Measurements from ENCODE around the gene TMEM184C. TPM values are rescaled to one million over a fixed set of nuclear protein-coding genes. Genes with fewer than 3 reads are reported as not detected.
A peak's percentile ranks its signal among the peaks of the same experiment; 100 is the strongest.

Gene TMEM184C
- total RNA-seq, 1 experiment from 2014 or later: 43.8 TPM

- no peak overlapping the region for H2BK20ac ChIP-seq (ENCODE audit: low read depth, low read length, poor library complexity, severe bottlenecking)
- H3K9me3 ChIP-seq (ENCODE audit: control insufficient read depth, low read depth, low read length): no peaks in the 10 kb centered on the region
- Mint-ChIP-seq H3K9me3 (no peaks in the 10 kb centered on the region), H3K4me3 (no peak overlapping the region), H3K27ac (peak overlapping the region in 1 of 3 experiments; percentile 54; a peak in 1 of 7 replicates), H3K27me3 (ENCODE audit: low read depth) (no peaks in the 10 kb centered on the region), H3K36me3 (ENCODE audit: insufficient read depth in 1 of 3, low read depth in 3 of 3) (peaks cover 10 to 23% (median 19%) of the 10 kb centered on the region in 3 experiments), H3K4me1 (peaks cover 1 to 2% of the 10 kb centered on the region in 2 experiments; a peak in 2 of 4 replicates)
- H2BK120ac ChIP-seq (ENCODE audit: low read depth, low read length, poor library complexity, severe bottlenecking): no peak overlapping the region
- no peak for DNase-seq
- no peak overlapping the region for H3K14ac ChIP-seq (ENCODE audit: insufficient read depth, low read length)
- H3K56ac ChIP-seq (ENCODE audit: insufficient read length, low read depth, low read length): no peak overlapping the region
- no peak overlapping the region for H3K4ac ChIP-seq (ENCODE audit: low read depth, low read length)
- H4K8ac ChIP-seq (replicated peaks; ENCODE audit: insufficient read length, low read depth, low read length): no peak overlapping the region
- no peaks in the 10 kb centered on the region for H3K23me2 ChIP-seq (ENCODE audit: insufficient read length, low read depth, low read length, poor library complexity, severe bottlenecking)
- no peak overlapping the region for H2BK12ac ChIP-seq (ENCODE audit: insufficient read length, low read depth, low read length)
- no peak overlapping the region for H2BK5ac ChIP-seq (ENCODE audit: insufficient read length, low read length)
- H2AFZ ChIP-seq (ENCODE audit: low read length): no peak overlapping the region
- H4K20me1 ChIP-seq (ENCODE audit: control insufficient read depth, insufficient read depth, insufficient read length): no peaks in the 10 kb centered on the region
- H3K23ac ChIP-seq (ENCODE audit: insufficient read length, low read depth, low read length): no peak overlapping the region
- no peaks in the 10 kb centered on the region for H3K79me1 ChIP-seq (ENCODE audit: insufficient read depth, low read depth, low read length, poor library complexity, severe bottlenecking)
- H3K18ac ChIP-seq (ENCODE audit: insufficient read length, low read depth, low read length): no peak overlapping the region
- no peak for TF ChIP-seq CTCF (conservative IDR thresholded peaks at IDR 0.05)
- H3K4me2 ChIP-seq (ENCODE audit: insufficient read depth, insufficient read length, low read length): no peak overlapping the region
- no peak overlapping the region for H3K9ac ChIP-seq (ENCODE audit: extremely low read depth, insufficient read length, low read length)
- H4K91ac ChIP-seq (ENCODE audit: insufficient read length, low read depth, low read length): no peak overlapping the region
- H2BK15ac ChIP-seq (ENCODE audit: low read depth, low read length): no peak overlapping the region
- no peaks in the 10 kb centered on the region for H3K27me3 ChIP-seq (ENCODE audit: insufficient read depth, low read length)
- WGBS (ENCODE audit: extremely low coverage, insufficient read length, low lambda C conversion rate): no CpG with 5 or more reads among the region's 4 CpGs
- no peaks in the 10 kb centered on the region for H3K79me2 ChIP-seq (ENCODE audit: insufficient read depth, low read length)
- H2AK5ac ChIP-seq (ENCODE audit: insufficient read length, low read length): no peak overlapping the region
- H3T11ph ChIP-seq (ENCODE audit: low read length): no peak overlapping the region
- no peak overlapping the region for H4K5ac ChIP-seq (ENCODE audit: insufficient read length, low read depth, low read length)
- no peak overlapping the region for H3K27ac ChIP-seq (ENCODE audit: insufficient read length, low read depth, low read length)
- no peaks in the 10 kb centered on the region for H3K4me1 ChIP-seq (ENCODE audit: insufficient read depth, low read length)
These were observed 56.9 kb downstream of the TMEM184C start for GRCh38 chr4:147674073-147674472.
